Endothelial cell of umbilical vein (primary cell): Measurements from ENCODE around the gene CAMTA1. TPM values are rescaled to one million over a fixed set of nuclear protein-coding genes. Genes with fewer than 3 reads are reported as not detected.
A peak's percentile ranks its signal among the peaks of the same experiment; 100 is the strongest.

Experiments used
- BruUV-seq: library from RNA; stranded (reverse); fragments of 400-500 nt; replicated peaks from 2 replicates; lab custom pipeline; 2021; lab: Mats Ljungman, UMichigan
- CTCF ChIA-PET: fragments of 300-600, 350-600 bp; sonication (Branson Sonifier 250); formaldehyde crosslinking; loops from one replicate; lab custom pipeline; 2021; ENCODE audit warnings: antibody characterized with exemption, inconsistent platforms; lab: Charles Lee
- POLR2A ChIA-PET: fragments of 300-600, 350-600 bp; sonication (Branson Sonifier 250); formaldehyde crosslinking; loops from one replicate; lab custom pipeline; 2021; ENCODE audit warnings: antibody characterized with exemption, inconsistent platforms; lab: Charles Lee
- DNase-seq: peaks from one replicate; pipeline ENCODE4 v3.0.0-alpha.2; 2011; ENCODE audit warnings: low read depth, low spot score
- FAIRE-seq: peaks from 2 replicates; lab custom pipeline; 2011; peaks lifted over from hg19 to GRCh38; lab: Jason Lieb, UNC
- H2AFZ ChIP-seq: 2 replicates; pipeline ENCODE4 v1.6.0; 2012; ENCODE audit warnings: low read depth, low read length, control low read depth, inconsistent platforms
- H3K27ac ChIP-seq: 2 replicates; pipeline ENCODE4 v1.5.1; 2011; ENCODE audit warnings: low read depth, mild to moderate bottlenecking, control low read depth, low read length, moderate library complexity; ENCODE audit not compliant: insufficient read depth
- H3K27me3 ChIP-seq, 2 experiments: 2 replicates each; pipeline versions ENCODE4 v1.6.0 to v1.6.1; 2011; ENCODE audit warnings: low read length in 2 of 2, mixed read lengths in 1 of 2; ENCODE audit not compliant: control insufficient read depth in 2 of 2, insufficient read depth in 2 of 2
- H3K36me3 ChIP-seq, 2 experiments: 2 replicates in 1 of 2; 3 replicates in 1 of 2; pipeline ENCODE4 v1.5.1; 2011; ENCODE audit warnings: low read length in 2 of 2, mild to moderate bottlenecking in 1 of 2, moderate library complexity in 1 of 2; ENCODE audit not compliant: control insufficient read depth in 2 of 2, insufficient read depth in 2 of 2; ENCODE audit errors: extremely low read depth in 1 of 2
- H3K4me1 ChIP-seq: 3 replicates; pipeline ENCODE4 v1.5.1; 2011; ENCODE audit warnings: mild to moderate bottlenecking, low read length; ENCODE audit not compliant: control insufficient read depth, insufficient read depth; ENCODE audit errors: extremely low read depth
- H3K4me2 ChIP-seq: 2 replicates; pipeline ENCODE4 v1.6.1; 2011; ENCODE audit warnings: low read length, control low read depth, mixed read lengths; ENCODE audit not compliant: insufficient read depth
- H3K4me3 ChIP-seq, 3 experiments: fragments of 200-600 bp in 1 of 3; sonication (generic), shearing (Covaris generic) in 1 of 3; replicated peaks in 1 of 3; 2 replicates each; pipeline ENCODE4 v1.5.1; 2011 to 2016; ENCODE audit warnings: control low read depth in 3 of 3, low read length in 3 of 3, mild to moderate bottlenecking in 2 of 3, inconsistent platforms in 1 of 3, low read depth in 1 of 3, moderate library complexity in 1 of 3; ENCODE audit not compliant: insufficient read depth in 1 of 3
- H3K79me2 ChIP-seq: 2 replicates; pipeline ENCODE4 v1.6.0; 2012; ENCODE audit warnings: low read length, inconsistent platforms; ENCODE audit not compliant: control insufficient read depth, insufficient read depth
- H3K9ac ChIP-seq: replicated peaks from 2 replicates; pipeline ENCODE3; 2011; ENCODE audit warnings: low read length, control low read depth; ENCODE audit not compliant: insufficient read depth; ENCODE audit errors: extremely low read depth
- H3K9me1 ChIP-seq: replicated peaks from 3 replicates; pipeline ENCODE4 v1.6.0; 2011; ENCODE audit warnings: mild to moderate bottlenecking, low read length; ENCODE audit not compliant: control insufficient read depth, insufficient read depth; ENCODE audit errors: extremely low read depth
- H3K9me3 ChIP-seq: replicated peaks from 2 replicates; pipeline ENCODE4 v1.5.1; 2012; ENCODE audit warnings: low read length, inconsistent platforms; ENCODE audit not compliant: control insufficient read depth, insufficient read depth
- H4K20me1 ChIP-seq: replicated peaks from 2 replicates; pipeline ENCODE3; 2011; ENCODE audit warnings: mild to moderate bottlenecking, low read length; ENCODE audit not compliant: control insufficient read depth, insufficient read depth; ENCODE audit errors: extremely low read depth
- EZH2 ChIP-seq: IDR thresholded peaks from 2 replicates; pipeline ENCODE4 v1.6.1; 2012; ENCODE audit warnings: borderline replicate concordance, low read depth, mild to moderate bottlenecking, moderate library complexity, low read length, inconsistent platforms; ENCODE audit not compliant: severe bottlenecking
- FOS ChIP-seq: IDR thresholded peaks from 2 replicates; pipeline ENCODE4 v1.6.1; 2011; ENCODE audit warnings: mild to moderate bottlenecking, low read length, moderate library complexity, borderline replicate concordance; ENCODE audit not compliant: insufficient read depth
- JUN ChIP-seq: IDR thresholded peaks from 2 replicates; pipeline ENCODE4 v1.6.1; 2011; ENCODE audit warnings: borderline replicate concordance, low read depth; ENCODE audit not compliant: insufficient read length, insufficient read depth
- MYC ChIP-seq: IDR thresholded peaks from one replicate; pipeline ENCODE4 v1.6.1; 2011; ENCODE audit warnings: mild to moderate bottlenecking, low read depth, low read length
- POLR2A ChIP-seq: IDR thresholded peaks from 2 replicates; pipeline ENCODE4 v1.6.1; 2012; ENCODE audit warnings: low read depth, mild to moderate bottlenecking, control low read depth, low read length
- dilution Hi-C: fragments of 300-500 bp; cut with MboI; formaldehyde crosslinking; loops from one replicate; pipeline ENCODE4 v1.15.0; 2019; ENCODE audit warnings: low sequenced_read_pairs; ENCODE audit not compliant: extremely low pct_ligation_motif_present
- intact Hi-C: fragments of 100-400 bp; cut with micrococcal nuclease; formaldehyde crosslinking; loops from one replicate; pipeline ENCODE4 v1.10.0; 2022
- polyA plus RNA-seq, 4 experiments: library from polyadenylated mRNA; depleted of rRNA in 3 of 4; stranded (reverse) in 3 of 4; unstranded in 1 of 4; fragments of >200 nt; gene quantifications; 2 replicates each; pipeline versions ENCODE4 v1.2.1 to v1.2.3, GENCODE V29; 2011 to 2012; ENCODE audit warnings: missing spikeins in 1 of 4
- total RNA-seq: library from RNA; stranded (reverse); gene quantifications from 2 replicates; pipeline ENCODE4 v1.2.3, GENCODE V29; 2021
- TF ChIP-seq, protein P1 (sequence below), 2 donors: IDR thresholded peaks; 1 replicate in 1 of 2; 2 replicates in 1 of 2; pipeline ENCODE4 v1.5.1; 2011; ENCODE audit warnings: low read length in 2 of 2, mild to moderate bottlenecking in 2 of 2, moderate library complexity in 2 of 2, control low read depth in 1 of 2, inconsistent platforms in 1 of 2, low read depth in 1 of 2; ENCODE audit not compliant: insufficient read depth in 1 of 2; ENCODE audit errors: extremely low read depth in 1 of 2

The CAMTA1 gene
- total and polyA plus RNA-seq, 2 donors (not counting 3 experiments of a cell fraction or from before 2014, with no cell fraction given) = 50.8 to 92.7 TPM

DNA sequence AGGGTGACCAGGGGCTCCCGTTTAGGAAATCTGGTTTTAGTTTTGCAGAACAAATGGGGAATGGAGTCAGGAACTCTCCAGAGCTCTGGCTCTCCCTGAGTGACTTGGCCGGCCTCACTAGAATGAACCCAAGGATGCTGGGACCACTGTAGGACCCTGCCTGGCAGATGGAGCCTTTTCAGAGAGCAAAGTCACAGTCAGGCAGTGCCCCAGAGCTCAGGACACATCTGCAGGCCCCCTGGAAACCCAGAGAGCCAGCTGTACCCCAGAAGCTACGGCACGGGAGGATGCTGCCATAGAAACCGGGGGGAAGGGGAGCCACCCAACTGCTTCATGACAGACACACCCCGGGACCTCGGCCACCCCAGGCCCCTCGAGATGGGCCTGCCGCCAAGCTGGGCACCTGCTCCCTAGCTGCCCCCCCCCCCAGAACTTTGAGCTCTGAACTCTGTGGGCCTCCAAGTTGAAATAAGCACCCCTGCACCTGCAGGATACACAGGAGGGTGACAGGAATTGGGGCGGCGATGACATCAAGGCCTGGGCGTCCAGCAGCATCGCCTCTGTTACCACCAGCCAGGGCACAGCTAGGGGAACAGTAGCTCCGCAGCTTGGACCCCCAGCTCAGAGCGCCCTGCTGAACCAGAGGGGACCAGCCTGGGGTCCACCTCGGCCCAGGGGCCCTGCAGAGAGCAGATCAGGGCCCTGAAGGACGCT, 894.1 kb downstream of the CAMTA1 start:
- Histone ChIP-seq H3K27me3 (no peaks in the 10 kb centered on the region), H4K20me1 (no peaks in the 10 kb centered on the region), H3K9me3 (no peaks in the 10 kb centered on the region), H3K4me3 (no peak overlapping the region), H2AFZ (peak overlapping the region; percentile 49), H3K9ac (no peak overlapping the region), H3K9me1 (no peaks in the 10 kb centered on the region), H3K79me2 (no peaks in the 10 kb centered on the region), H3K4me1 (no peaks in the 10 kb centered on the region), H3K27ac (no peak overlapping the region), H3K36me3 (no peaks in the 10 kb centered on the region), H3K4me2 (no peak overlapping the region)
- dilution Hi-C loops (no loop called here), intact Hi-C loops (no loop called here)
- DNase-seq (no peak), FAIRE-seq (no peak)
- BruUV-seq = no TSS peak
- TF ChIP-seq EZH2 (no peak), POLR2A (no peak), MYC (no peak), FOS (no peak), JUN (no peak)
- TF ChIP-seq, protein P1, sequence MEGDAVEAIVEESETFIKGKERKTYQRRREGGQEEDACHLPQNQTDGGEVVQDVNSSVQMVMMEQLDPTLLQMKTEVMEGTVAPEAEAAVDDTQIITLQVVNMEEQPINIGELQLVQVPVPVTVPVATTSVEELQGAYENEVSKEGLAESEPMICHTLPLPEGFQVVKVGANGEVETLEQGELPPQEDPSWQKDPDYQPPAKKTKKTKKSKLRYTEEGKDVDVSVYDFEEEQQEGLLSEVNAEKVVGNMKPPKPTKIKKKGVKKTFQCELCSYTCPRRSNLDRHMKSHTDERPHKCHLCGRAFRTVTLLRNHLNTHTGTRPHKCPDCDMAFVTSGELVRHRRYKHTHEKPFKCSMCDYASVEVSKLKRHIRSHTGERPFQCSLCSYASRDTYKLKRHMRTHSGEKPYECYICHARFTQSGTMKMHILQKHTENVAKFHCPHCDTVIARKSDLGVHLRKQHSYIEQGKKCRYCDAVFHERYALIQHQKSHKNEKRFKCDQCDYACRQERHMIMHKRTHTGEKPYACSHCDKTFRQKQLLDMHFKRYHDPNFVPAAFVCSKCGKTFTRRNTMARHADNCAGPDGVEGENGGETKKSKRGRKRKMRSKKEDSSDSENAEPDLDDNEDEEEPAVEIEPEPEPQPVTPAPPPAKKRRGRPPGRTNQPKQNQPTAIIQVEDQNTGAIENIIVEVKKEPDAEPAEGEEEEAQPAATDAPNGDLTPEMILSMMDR (IDR thresholded peaks at IDR 0.05; ENCODE audit: extremely low read depth in 1 of 2, insufficient read depth in 1 of 2, low read depth in 1 of 2, low read length in 2 of 2) = no peak
- ChIA-PET POLR2A (no interaction called here), CTCF (interaction anchor here (0.6 to 8.7 kb wide), 5 partner anchors 8 to 609 kb away, joined by 3 to 117 read pairs (median 3); no protein-coding TSS in a partner anchor)
